Thoracic aorta (tissue), 2 donors: ENCODE data around the gene IQCB1. TPM values are rescaled to one million over a fixed set of nuclear protein-coding genes. Genes with fewer than 3 reads are reported as not detected.

ENCODE experiments used
- ATAC-seq: fragments of 150-250 bp; one replicate; pipeline ENCODE4 v1.8.0; 2017; ENCODE audit warnings: low read depth; ENCODE audit not compliant: insufficient number of reproducible peaks, low FRiP score
- DNase-seq: peaks from one replicate; pipeline ENCODE4 v3.0.0-alpha.2; 2020; ENCODE audit warnings: low spot score
- H3K27ac ChIP-seq, 2 donors: fragments of 200-600 bp; sonication (generic); 1 replicate in 1 of 2; 2 replicates in 1 of 2; pipeline ENCODE4 v1.5.1; 2016; ENCODE audit warnings: mild to moderate bottlenecking in 2 of 2, moderate library complexity in 2 of 2
- H3K27me3 ChIP-seq: fragments of 200-600 bp; sonication (generic); replicated peaks from 2 replicates; pipeline ENCODE4 v1.6.0; 2016; ENCODE audit warnings: mild to moderate bottlenecking; ENCODE audit not compliant: insufficient read depth
- H3K36me3 ChIP-seq: fragments of 200-600 bp; sonication (generic); one replicate; pipeline ENCODE4 v1.5.1; 2016
- H3K4me1 ChIP-seq, 2 donors: fragments of 200-600 bp; sonication (generic); 1 replicate in 1 of 2; 2 replicates in 1 of 2; pipeline versions ENCODE4 v1.5.1 to v1.6.0; 2016; ENCODE audit warnings: low read depth in 2 of 2, mild to moderate bottlenecking in 1 of 2; ENCODE audit not compliant: control insufficient read depth in 1 of 2
- H3K4me3 ChIP-seq: fragments of 200-600 bp; sonication (generic); 2 replicates; pipeline ENCODE4 v1.5.1; 2016; ENCODE audit warnings: mild to moderate bottlenecking
- H3K9me3 ChIP-seq: fragments of 200-600 bp; sonication (generic); 2 replicates; pipeline ENCODE4 v1.5.1; 2016
- total RNA-seq, 2 donors: library from RNA; depleted of rRNA; stranded (reverse); fragments of >200 nt; gene quantifications; one replicate each; pipeline versions ENCODE4 v1.1.0 to v1.2.3, GENCODE V29; 2016
- TF ChIP-seq, protein P1 (sequence below): fragments of 200-600 bp; sonication (generic); IDR thresholded peaks from one replicate; pipeline ENCODE4 v1.5.1; 2019; ENCODE audit warnings: antibody characterized with exemption

Gene IQCB1
- total RNA-seq, 2 donors from 2014 or later, result 19.3 to 28.4 TPM

DNA sequence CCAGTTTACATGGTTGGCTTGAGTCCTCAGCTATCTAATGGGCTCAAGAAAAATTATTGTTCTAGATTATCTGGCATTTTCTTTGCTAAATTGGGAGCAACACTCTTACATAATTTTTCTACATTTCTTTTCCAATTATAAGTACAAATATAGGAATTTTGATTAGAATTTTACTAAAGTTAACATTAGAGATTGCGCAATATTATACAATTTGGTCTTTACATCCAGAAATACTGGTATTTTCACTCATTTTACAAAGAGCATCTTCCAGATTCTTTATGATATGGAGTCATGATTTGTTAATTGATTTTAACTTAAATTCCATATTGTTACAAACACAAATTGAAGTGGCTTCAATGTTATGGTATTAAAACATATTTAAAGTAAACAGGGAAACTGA, 65.6 kb downstream of the IQCB1 start:
- H3K9me3 ChIP-seq, result no peaks in the 10 kb centered on the region
- ATAC-seq (no peak), DNase-seq (no peak)
- no peaks in the 10 kb centered on the region for H3K4me1 ChIP-seq
- H3K4me3 ChIP-seq, result no peak overlapping the region
- TF ChIP-seq, protein P1, sequence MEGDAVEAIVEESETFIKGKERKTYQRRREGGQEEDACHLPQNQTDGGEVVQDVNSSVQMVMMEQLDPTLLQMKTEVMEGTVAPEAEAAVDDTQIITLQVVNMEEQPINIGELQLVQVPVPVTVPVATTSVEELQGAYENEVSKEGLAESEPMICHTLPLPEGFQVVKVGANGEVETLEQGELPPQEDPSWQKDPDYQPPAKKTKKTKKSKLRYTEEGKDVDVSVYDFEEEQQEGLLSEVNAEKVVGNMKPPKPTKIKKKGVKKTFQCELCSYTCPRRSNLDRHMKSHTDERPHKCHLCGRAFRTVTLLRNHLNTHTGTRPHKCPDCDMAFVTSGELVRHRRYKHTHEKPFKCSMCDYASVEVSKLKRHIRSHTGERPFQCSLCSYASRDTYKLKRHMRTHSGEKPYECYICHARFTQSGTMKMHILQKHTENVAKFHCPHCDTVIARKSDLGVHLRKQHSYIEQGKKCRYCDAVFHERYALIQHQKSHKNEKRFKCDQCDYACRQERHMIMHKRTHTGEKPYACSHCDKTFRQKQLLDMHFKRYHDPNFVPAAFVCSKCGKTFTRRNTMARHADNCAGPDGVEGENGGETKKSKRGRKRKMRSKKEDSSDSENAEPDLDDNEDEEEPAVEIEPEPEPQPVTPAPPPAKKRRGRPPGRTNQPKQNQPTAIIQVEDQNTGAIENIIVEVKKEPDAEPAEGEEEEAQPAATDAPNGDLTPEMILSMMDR, result no peak
- H3K27me3 ChIP-seq, result no peaks in the 10 kb centered on the region
- peaks cover 22% of the 10 kb centered on the region for H3K36me3 ChIP-seq
- no peak overlapping the region for H3K27ac ChIP-seq

DNA sequence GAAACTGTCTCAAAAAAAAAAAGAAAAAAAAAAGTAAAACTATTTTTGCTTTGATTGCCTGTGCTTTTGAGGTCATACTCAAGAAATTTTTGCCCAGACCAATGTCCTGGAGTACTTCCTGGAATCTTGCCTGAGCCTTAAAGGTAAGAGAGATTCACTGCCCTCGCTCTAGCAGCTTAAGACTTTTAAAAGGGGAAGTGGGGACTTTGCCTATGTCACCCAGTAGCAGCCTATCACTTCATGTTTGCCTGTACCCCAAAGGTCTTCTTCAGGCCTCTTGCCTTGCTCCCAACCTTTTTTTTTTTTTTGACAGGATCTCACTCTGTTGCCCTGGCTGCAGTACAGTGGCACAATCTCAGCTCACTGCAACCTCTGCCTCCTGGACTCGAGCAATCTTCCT, 66.4 kb downstream of the IQCB1 start:
- Histone ChIP-seq H3K36me3 (peaks cover 19% of the 10 kb centered on the region), H3K4me3 (no peak overlapping the region), H3K27ac (no peak overlapping the region), H3K9me3 (no peaks in the 10 kb centered on the region), H3K27me3 (no peaks in the 10 kb centered on the region), H3K4me1 (no peaks in the 10 kb centered on the region)
- ATAC-seq (no peak), DNase-seq (no peak)
- TF ChIP-seq, protein P1, result no peak

DNA sequence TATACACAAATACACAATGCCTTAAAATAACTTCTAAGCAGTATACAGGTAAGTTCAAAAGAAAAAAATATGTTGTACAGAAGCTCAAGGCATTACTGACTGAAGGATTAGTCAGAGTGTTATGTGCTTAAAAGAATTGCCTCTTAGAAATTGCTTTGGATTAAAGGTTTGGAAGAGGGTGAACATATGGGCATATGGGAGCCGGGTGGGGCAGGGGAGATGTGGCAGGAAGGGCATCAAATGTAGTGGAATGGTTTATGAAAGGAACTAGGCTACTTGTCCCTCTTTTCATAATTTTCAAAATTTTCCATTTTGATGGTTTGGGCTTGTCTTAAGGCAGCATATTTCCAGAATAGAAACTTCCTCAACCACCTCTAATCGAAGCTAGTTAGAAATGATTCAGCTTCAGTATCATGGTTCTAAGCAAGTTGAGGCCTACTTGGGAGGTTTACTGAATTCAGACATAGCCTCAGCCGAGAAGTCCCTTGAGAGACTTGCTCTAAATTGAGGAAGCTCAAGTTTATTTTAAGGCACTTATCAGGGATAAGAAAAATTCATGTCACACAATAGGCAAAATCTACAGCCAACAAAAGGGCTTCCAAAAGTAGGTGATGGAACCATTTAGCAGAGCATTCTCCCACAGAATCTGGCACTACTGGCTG, 75.2 kb downstream of the IQCB1 start:
- H3K36me3 ChIP-seq, result no peaks in the 10 kb centered on the region
- no peaks in the 10 kb centered on the region for H3K9me3 ChIP-seq
- DNase-seq, result no peak
- no peaks in the 10 kb centered on the region for H3K27me3 ChIP-seq
- H3K27ac ChIP-seq, result no peak overlapping the region
- TF ChIP-seq, protein P1, result no peak
- H3K4me1 ChIP-seq, result no peaks in the 10 kb centered on the region
- ATAC-seq, result no peak
- H3K4me3 ChIP-seq, result no peak overlapping the region

DNA sequence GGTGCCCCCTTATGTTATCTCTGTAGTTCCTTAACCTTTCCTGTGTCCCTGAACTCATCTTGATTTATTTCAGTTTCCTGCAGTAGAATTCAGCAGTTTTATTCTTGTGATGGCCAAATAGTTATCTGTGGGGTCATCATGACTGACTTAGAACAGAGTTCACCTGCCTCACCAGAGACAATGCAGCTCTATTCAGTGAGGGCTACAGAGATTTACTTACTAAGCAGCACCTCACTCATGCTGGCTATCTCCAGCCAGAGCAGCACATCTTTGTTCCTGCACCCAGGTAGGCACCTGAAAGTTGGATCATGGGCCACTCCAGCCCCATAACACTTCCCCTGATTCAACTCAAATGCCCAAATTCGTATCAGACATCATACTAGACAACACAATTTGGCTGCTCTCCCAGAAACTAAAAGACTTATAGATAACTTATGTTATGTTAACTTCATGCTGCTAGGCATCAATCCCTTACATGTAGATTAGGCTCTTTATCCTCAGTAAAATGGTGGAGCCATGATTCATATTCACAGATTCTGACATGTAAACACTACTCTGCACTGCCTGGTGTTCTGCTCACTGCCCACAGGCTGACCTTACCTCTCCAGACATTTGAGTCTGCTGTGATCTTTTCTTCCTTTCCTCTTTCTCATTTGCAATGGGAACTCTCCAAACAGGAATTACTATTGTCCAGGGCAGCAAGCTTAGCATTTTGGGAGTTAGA, 76.0 kb downstream of the IQCB1 start:
- DNase-seq (no peak), ATAC-seq (no peak)
- TF ChIP-seq, protein P1, result no peak
- no peak overlapping the region for H3K27ac ChIP-seq
- no peaks in the 10 kb centered on the region for H3K9me3 ChIP-seq
- no peaks in the 10 kb centered on the region for H3K4me1 ChIP-seq
- H3K27me3 ChIP-seq, result no peaks in the 10 kb centered on the region
- no peak overlapping the region for H3K4me3 ChIP-seq
- H3K36me3 ChIP-seq, result no peaks in the 10 kb centered on the region

DNA sequence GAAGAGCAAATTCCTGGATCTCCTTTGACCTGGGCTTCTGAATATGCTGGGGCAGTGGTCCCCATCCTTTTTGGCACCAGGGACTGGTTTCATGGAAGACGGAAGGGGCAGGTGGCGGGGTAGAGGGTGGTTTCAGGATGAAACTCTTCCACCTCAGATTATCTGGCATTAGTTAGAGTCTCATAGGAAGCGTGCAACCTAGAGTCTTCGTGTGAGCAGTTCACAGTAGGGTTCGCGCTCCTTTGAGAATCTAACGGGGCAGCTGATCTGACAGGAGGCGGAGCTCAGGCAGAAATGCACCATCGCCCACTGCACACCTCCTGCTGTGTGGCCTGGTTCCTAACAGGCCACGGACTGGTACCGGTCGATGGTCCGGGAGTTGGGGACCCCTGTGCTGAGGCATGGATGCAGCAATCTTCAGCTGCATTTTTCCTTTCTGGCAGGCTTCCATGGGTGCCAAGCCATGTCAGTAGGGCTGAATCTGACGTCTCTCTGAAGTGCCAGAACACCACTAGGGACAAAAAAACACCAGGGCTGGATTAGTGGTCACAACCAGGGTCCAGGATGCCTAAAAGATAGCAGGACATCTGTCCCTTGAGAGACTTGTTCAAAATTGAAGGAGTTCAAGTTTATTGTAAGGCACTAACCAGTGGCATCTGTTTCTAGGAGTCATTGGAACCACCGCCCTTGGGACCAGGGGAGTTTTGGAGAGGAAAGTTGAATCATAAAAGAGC, 76.9 kb downstream of the IQCB1 start:
- Histone ChIP-seq H3K4me3 (no peak overlapping the region), H3K27me3 (no peaks in the 10 kb centered on the region), H3K27ac (no peak overlapping the region), H3K36me3 (no peaks in the 10 kb centered on the region), H3K9me3 (no peaks in the 10 kb centered on the region), H3K4me1 (no peaks in the 10 kb centered on the region)
- ATAC-seq (no peak), DNase-seq (no peak)
- TF ChIP-seq, protein P1, result no peak
